Heart right ventricle (tissue), 16 donors: ENCODE measurements around the gene ASCC1. TPM values are rescaled to one million over a fixed set of nuclear protein-coding genes. Genes with fewer than 3 reads are reported as not detected.

Experiments used
- ATAC-seq, 8 donors: fragments of 200-7000 bp; cut with Tn5 transposase; one replicate each; pipeline ENCODE4 v1.9.1; 2020; ENCODE audit warnings: mild to moderate bottlenecking in 8 of 8, moderate library complexity in 8 of 8, moderate number of reproducible peaks in 1 of 8
- DNase-seq, 2 donors: peaks; one replicate each; pipeline ENCODE4 v3.0.0-alpha.2; 2020
- H3K27ac ChIP-seq, 10 donors: fragments of 200-600 bp; sonication (generic) in 2 of 10; one replicate each; pipeline versions ENCODE4 v1.5.0 to v1.8.0; 2020 to 2022; ENCODE audit warnings: mild to moderate bottlenecking in 3 of 10
- H3K27me3 ChIP-seq, 7 donors: fragments of 200-600 bp; one replicate each; pipeline ENCODE4 v1.8.0; 2021 to 2022; ENCODE audit warnings: mild to moderate bottlenecking in 2 of 7
- H3K36me3 ChIP-seq, 9 donors: fragments of 200-600 bp; sonication (generic) in 1 of 9; one replicate each; pipeline versions ENCODE4 v1.5.0 to v1.8.0; 2020 to 2022; ENCODE audit warnings: mild to moderate bottlenecking in 2 of 9
- H3K4me1 ChIP-seq, 9 donors: fragments of 200-600 bp; sonication (generic) in 1 of 9; one replicate each; pipeline versions ENCODE4 v1.5.0 to v1.8.0; 2020 to 2022; ENCODE audit warnings: mild to moderate bottlenecking in 4 of 9
- H3K4me3 ChIP-seq, 10 donors: fragments of 200-600 bp; sonication (generic) in 2 of 10; one replicate each; pipeline versions ENCODE4 v1.5.0 to v1.8.0; 2020 to 2022; ENCODE audit warnings: mild to moderate bottlenecking in 7 of 10, moderate library complexity in 2 of 10
- H3K9me3 ChIP-seq, 11 donors: fragments of 200-600 bp in 10 of 11; sonication (generic) in 2 of 11; one replicate each; pipeline versions ENCODE4 v1.5.0 to v1.8.0; 2013 to 2022; ENCODE audit warnings: mild to moderate bottlenecking in 2 of 11, control low read depth in 1 of 11, moderate library complexity in 1 of 11
- WGBS, 2 donors: extraction: QIAGEN DNeasy Blood & Tissue Kit; methylation state at CpG; one replicate each; pipeline ENCODE4 v1.1.7; 2013; ENCODE audit warnings: inconsistent platforms in 1 of 2; 5-methylcytosine and 5-hydroxymethylcytosine counted together
- intact Hi-C, 10 donors: fragments of 100-400 bp; cut with DNase I; formaldehyde crosslinking; loops; one replicate each; pipeline versions ENCODE4 v1.11.1 to v1.14.2; 2022
- polyA plus RNA-seq, 2 donors: library from polyadenylated mRNA; stranded (reverse); fragments of 200-250 nt; gene quantifications; one replicate each; pipeline ENCODE4 v1.2.3, GENCODE V29; 2013
- total RNA-seq, 10 donors: library from RNA; stranded (reverse); fragmentation: NEBNext Ultra II Directional in 3 of 10; extraction: Animal tissue kit (Norgen Biotek cat#: 25700) in 3 of 10; gene quantifications; one replicate each; pipeline versions ENCODE4 v1.2.1 to v1.2.4, GENCODE V29; 2021 to 2023
- TF ChIP-seq, protein P1 (sequence below), 9 donors: fragments of 200-600 bp; sonication (generic) in 2 of 9; IDR thresholded peaks; one replicate each; pipeline versions ENCODE4 v1.5.0 to v1.8.0; 2021 to 2022; ENCODE audit warnings: antibody characterized with exemption in 9 of 9, mild to moderate bottlenecking in 5 of 9, moderate library complexity in 1 of 9
- donor health status: Arrhythmogenic right ventricular cardiomyopathy.
- donor health status: ischemic (EF 13 %, LVEDD 7.1; RV severe dilation, severe dysfunction).
- donor health status: healthy with polysubstance abuse.
- donor health status: DM: no; HTN: yes; CAD: no.
- donor health status: DM: no; HTN: no; CAD: no.
- donor health status: ischemic (EF 25% LVEDD 6.9; RV normal size, moderate dysfunction).
- donor health status: ischemic (EF 25% LVEDD 5.7; RV mildly dilated, moderate dysfunction).
- donor health status: healthy.
- donor health status: DM: yes; HTN: yes; CAD: no.
- donor health status: Ischemic cardiomyopathy.
- donor health status: ischemic (EF 35%, LVEDD 5.7; RV mildly dilated, moderate dysfunction).
- donor health status: nonischemic (EF 11% LVEDD 7.7; RV severe dilation, severe dysfunction).
- donor health status: DM: yes; HTN: yes; CAD: no.
- donor health status: PGD.
- donor health status: ischemic (EF 29% LVEDD 5.4; RV normal size, mild dysfunction).
- donor health status: nonischemic (EF 23%, LVEDD 6.1; RV moderate dilation, normal function).

The ASCC1 gene
- total and polyA plus RNA-seq, 12 donors: 8.4 to 40.5 (median 33.0) TPM

GRCh38 chr10:72085864-72086465, 130.1 kb downstream of the ASCC1 start:
- Histone ChIP-seq H3K36me3 (no peaks in the 10 kb centered on the region), H3K4me1 (peaks cover 13 to 41% (median 37%) of the 10 kb centered on the region in 9 donors), H3K9me3 (no peaks in the 10 kb centered on the region), H3K4me3 (peak overlapping the region in 1 of 10 donors; percentile 67), H3K27me3 (peaks cover 5 to 32% (median 19%) of the 10 kb centered on the region in 7 donors), H3K27ac (peak overlapping the region; percentile 7 to 89 (median 78))
- DNase-seq: no peak
- intact Hi-C loops: no loop called here
- no peak for ATAC-seq
- WGBS, 2 donors: 56 to 74% methylated on average over 1 of the region's 1 CpG
- TF ChIP-seq, protein P1, sequence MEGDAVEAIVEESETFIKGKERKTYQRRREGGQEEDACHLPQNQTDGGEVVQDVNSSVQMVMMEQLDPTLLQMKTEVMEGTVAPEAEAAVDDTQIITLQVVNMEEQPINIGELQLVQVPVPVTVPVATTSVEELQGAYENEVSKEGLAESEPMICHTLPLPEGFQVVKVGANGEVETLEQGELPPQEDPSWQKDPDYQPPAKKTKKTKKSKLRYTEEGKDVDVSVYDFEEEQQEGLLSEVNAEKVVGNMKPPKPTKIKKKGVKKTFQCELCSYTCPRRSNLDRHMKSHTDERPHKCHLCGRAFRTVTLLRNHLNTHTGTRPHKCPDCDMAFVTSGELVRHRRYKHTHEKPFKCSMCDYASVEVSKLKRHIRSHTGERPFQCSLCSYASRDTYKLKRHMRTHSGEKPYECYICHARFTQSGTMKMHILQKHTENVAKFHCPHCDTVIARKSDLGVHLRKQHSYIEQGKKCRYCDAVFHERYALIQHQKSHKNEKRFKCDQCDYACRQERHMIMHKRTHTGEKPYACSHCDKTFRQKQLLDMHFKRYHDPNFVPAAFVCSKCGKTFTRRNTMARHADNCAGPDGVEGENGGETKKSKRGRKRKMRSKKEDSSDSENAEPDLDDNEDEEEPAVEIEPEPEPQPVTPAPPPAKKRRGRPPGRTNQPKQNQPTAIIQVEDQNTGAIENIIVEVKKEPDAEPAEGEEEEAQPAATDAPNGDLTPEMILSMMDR (IDR thresholded peaks at IDR 0.05): no peak

DNA sequence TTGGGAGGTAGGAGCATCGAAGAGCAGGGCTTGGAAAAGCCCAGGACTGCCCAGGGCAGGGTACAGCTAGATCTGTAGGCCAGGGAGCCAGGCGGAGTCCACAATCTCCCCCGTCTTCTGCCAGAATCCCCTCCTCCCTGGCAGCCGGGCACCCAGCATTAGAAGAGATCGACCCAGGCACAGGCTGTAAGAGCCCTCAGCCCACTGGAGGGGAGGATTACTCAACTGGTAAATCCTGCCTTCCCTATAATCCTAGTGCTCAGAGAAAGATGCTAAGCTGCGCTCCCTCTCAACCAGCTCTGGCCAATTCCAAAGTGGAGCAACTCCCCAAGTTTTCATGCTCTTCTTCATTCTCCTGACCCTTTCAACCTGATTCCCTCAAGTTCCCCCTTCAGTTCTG, 130.9 kb downstream of the ASCC1 start:
- no peaks in the 10 kb centered on the region for H3K36me3 ChIP-seq
- WGBS, 2 donors: 97 to 98% methylated on average over 6 of the region's 6 CpGs
- DNase-seq: no peak
- no peaks in the 10 kb centered on the region for H3K9me3 ChIP-seq
- intact Hi-C loops: no loop called here
- H3K27ac ChIP-seq: peak overlapping the region in 1 of 10 donors; percentile 88
- peaks cover 13 to 41% (median 37%) of the 10 kb centered on the region in 9 donors for H3K4me1 ChIP-seq
- H3K27me3 ChIP-seq: peaks cover 5 to 31% (median 19%) of the 10 kb centered on the region in 7 donors
- no peak overlapping the region for H3K4me3 ChIP-seq
- TF ChIP-seq, protein P1 (IDR thresholded peaks at IDR 0.05): no peak
- ATAC-seq: no peak

GRCh38 chr10:72083790-72084459, 132.2 kb downstream of the ASCC1 start:
- no peak overlapping the region for H3K4me3 ChIP-seq

More at GRCh38 chr10:72083790-72084459, 132.2 kb downstream of the ASCC1 start:
- H3K9me3 ChIP-seq: no peaks in the 10 kb centered on the region
- peaks cover 11 to 32% (median 28%) of the 10 kb centered on the region in 9 donors for H3K4me1 ChIP-seq
- no peaks in the 10 kb centered on the region for H3K36me3 ChIP-seq
- 93 to 94% methylated on average over 16 of the region's 16 CpGs for WGBS, 2 donors
- ATAC-seq: no peak
- TF ChIP-seq, protein P1 (IDR thresholded peaks at IDR 0.05): no peak
- intact Hi-C loops: no loop called here
- H3K27ac ChIP-seq: no peak overlapping the region
- peaks cover 5 to 28% (median 15%) of the 10 kb centered on the region in 7 donors for H3K27me3 ChIP-seq
- no peak for DNase-seq
